HG02623 (cell line): ENCODE data around the gene KLHL29.
A peak's percentile ranks its signal among the peaks of the same experiment; 100 is the strongest.

ENCODE experiments used
- ATAC-seq: cut with Tn5 transposase; IDR thresholded peaks from one replicate; pipeline ENCODE4 v1.9.1; 2021; ENCODE audit warnings: moderate library complexity; ENCODE audit not compliant: unreplicated experiment

Gene KLHL29

GRCh38 chr2:23393722-23394121 is 8.7 kb downstream of the KLHL29 start:
- ATAC-seq = no peak

GRCh38 chr2:23394700-23395099 is 9.7 kb downstream of the KLHL29 start:
- ATAC-seq = no peak

GRCh38 chr2:23397478-23397877 is 12.5 kb downstream of the KLHL29 start:
- no peak for ATAC-seq

- ATAC-seq = peak; percentile 60
Observed at GRCh38 chr2:23399674-23400261, 14.8 kb downstream of the KLHL29 start.

- no peak for ATAC-seq
Observed at GRCh38 chr2:23400703-23401102, 15.7 kb downstream of the KLHL29 start.

- ATAC-seq = no peak
Observed at GRCh38 chr2:23401427-23402204, 16.6 kb downstream of the KLHL29 start.

- ATAC-seq = no peak
Observed at GRCh38 chr2:23402205-23402740, 17.3 kb downstream of the KLHL29 start.

GRCh38 chr2:23404426-23404825 is 19.4 kb downstream of the KLHL29 start:
- ATAC-seq = peak; percentile 50

- ATAC-seq = no peak
Observed at GRCh38 chr2:23409248-23409647, 24.3 kb downstream of the KLHL29 start.

- ATAC-seq = no peak
Observed at GRCh38 chr2:23410596-23410995, 25.6 kb downstream of the KLHL29 start.

- no peak for ATAC-seq
Observed at GRCh38 chr2:23411752-23412431, 26.9 kb downstream of the KLHL29 start.

GRCh38 chr2:23412556-23413155 is 27.7 kb downstream of the KLHL29 start:
- ATAC-seq = no peak

- no peak for ATAC-seq
Observed at GRCh38 chr2:23413641-23414040, 28.7 kb downstream of the KLHL29 start.

GRCh38 chr2:23414106-23414505 is 29.1 kb downstream of the KLHL29 start:
- no peak for ATAC-seq

- peak; percentile 45 for ATAC-seq
Observed at GRCh38 chr2:23414871-23415270, 29.9 kb downstream of the KLHL29 start.

- ATAC-seq = no peak
Observed at GRCh38 chr2:23417310-23417709, 32.3 kb downstream of the KLHL29 start.

GRCh38 chr2:23418056-23418455 is 33.1 kb downstream of the KLHL29 start:
- no peak for ATAC-seq

GRCh38 chr2:23418461-23418911 is 33.5 kb downstream of the KLHL29 start:
- ATAC-seq = no peak

GRCh38 chr2:23419171-23420090 is 34.5 kb downstream of the KLHL29 start:
- no peak for ATAC-seq
